Measurements from ENCODE around the gene DLG2. TPM values are rescaled to one million over a fixed set of nuclear protein-coding genes. Genes with fewer than 3 reads are reported as not detected.

The DLG2 gene
- total and polyA plus RNA-seq, 2 of the 8 experiments (the other 6 are each of a cell fraction or from before 2014, with no cell fraction given): 1.7 to 14.3 TPM

DNA sequence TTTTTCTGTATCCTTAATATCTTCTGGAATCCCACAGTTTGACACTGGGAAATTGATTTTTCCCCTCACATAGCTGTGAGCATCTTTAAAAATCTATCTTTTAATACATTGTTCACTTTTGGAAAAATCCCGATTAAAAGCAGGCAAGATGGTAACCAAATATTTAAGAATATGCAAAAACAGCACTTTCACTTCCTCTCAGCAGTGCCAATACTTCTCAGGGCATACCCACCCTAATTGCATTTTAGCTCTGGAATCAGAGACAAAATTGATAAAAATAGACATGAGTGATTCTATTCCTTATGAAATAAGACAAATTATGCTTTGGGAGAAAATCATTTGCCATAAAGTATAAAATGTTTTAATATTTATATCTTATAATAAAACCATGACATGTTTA lies 2172.5 kb downstream of the DLG2 start:
- Histone ChIP-seq H4K20me1 (replicated peaks in 1 of 2; ENCODE audit: control insufficient read depth in 1 of 2, insufficient read depth in 2 of 2, low read length in 2 of 2) (no peaks in the 10 kb centered on the region), H3K36me3 (ENCODE audit: control insufficient read depth in 2 of 4, insufficient read depth in 4 of 4, low read length in 3 of 4) (no peaks in the 10 kb centered on the region), H3K27me3 (replicated peaks in 1 of 4; ENCODE audit: control insufficient read depth in 3 of 4, extremely low read depth in 1 of 4, insufficient read depth in 3 of 4, low read length in 3 of 4) (no peaks in the 10 kb centered on the region), H3K56ac (replicated peaks; ENCODE audit: insufficient read length, low read depth, low read length) (no peak overlapping the region), H3K9me3 (ENCODE audit: insufficient read depth in 2 of 2, low read depth in 1 of 2, low read length in 1 of 2) (no peaks in the 10 kb centered on the region), H4K8ac (ENCODE audit: extremely low read depth, insufficient read depth, low read length) (no peak overlapping the region), H3K4me3 (ENCODE audit: extremely low read depth in 1 of 4, insufficient read depth in 2 of 4, low read depth in 3 of 4, low read length in 4 of 4) (no peak overlapping the region), H2AK5ac (ENCODE audit: low read depth, low read length) (no peak overlapping the region), H3K23me2 (ENCODE audit: low read depth, low read length) (no peaks in the 10 kb centered on the region; the same call in 1 of the 2 replicates), H4K91ac (replicated peaks; ENCODE audit: insufficient read length, low read length) (no peak overlapping the region), H2BK12ac (ENCODE audit: low read depth, low read length) (no peak overlapping the region), H2BK120ac (replicated peaks; ENCODE audit: low read depth, low read length) (no peak overlapping the region), H3K79me1 (ENCODE audit: low read depth, low read length) (no peaks in the 10 kb centered on the region), H3K18ac (ENCODE audit: extremely low read depth, low read length) (no peak overlapping the region), H4K5ac (ENCODE audit: insufficient read length, low read depth, low read length) (no peak overlapping the region), H2BK15ac (ENCODE audit: low read length) (no peak overlapping the region), H2BK5ac (ENCODE audit: low read depth, low read length) (no peak overlapping the region), H3K9ac (replicated peaks in 1 of 4; ENCODE audit: extremely low read depth in 1 of 4, low read depth in 3 of 4, low read length in 3 of 4) (no peak overlapping the region), H2AFZ (ENCODE audit: low read length) (no peak overlapping the region), H3K4me1 (replicated peaks in 1 of 4; ENCODE audit: control insufficient read depth in 3 of 4, insufficient read depth in 4 of 4, low read length in 3 of 4) (peaks cover 0 to 2% (median 1%) of the 10 kb centered on the region in 4 experiments; a peak in 2 of 7 replicates), H3K4ac (replicated peaks; ENCODE audit: insufficient read length, low read depth, low read length) (no peak overlapping the region), H3K23ac (ENCODE audit: insufficient read length) (no peak overlapping the region), H3K79me2 (ENCODE audit: control insufficient read depth in 1 of 2, insufficient read depth in 2 of 2, low read length in 2 of 2) (no peaks in the 10 kb centered on the region), H2BK20ac (ENCODE audit: low read length) (no peak overlapping the region), H3K27ac (ENCODE audit: low read depth, low read length) (no peak overlapping the region), H3K4me2 (ENCODE audit: insufficient read depth in 1 of 2, low read depth in 2 of 2, low read length in 2 of 2) (no peak overlapping the region), H3K14ac (ENCODE audit: insufficient read length) (no peak overlapping the region)
- FAIRE-seq: no peak
- DNase-seq (ENCODE audit: low read depth in 1 of 2, low spot score in 2 of 2): no peak
- 95% methylated on average over 1 of the region's 1 CpG; no CpG with 5 or more reads in 1 of the 2 experiments for WGBS, 2 experiments (ENCODE audit: extremely low coverage in 1 of 2, insufficient coverage in 1 of 2, insufficient read length in 1 of 2, insufficient replicate concordance in 2 of 2, low coverage in 1 of 2, low lambda C conversion rate in 2 of 2, missing lambda C conversion rate in 1 of 2)
- no peak for TF ChIP-seq BCL11A (IDR thresholded peaks at IDR 0.05; ENCODE audit: low read depth in 2 of 2, low read length in 2 of 2)
- POLR2A ChIA-PET (ENCODE audit: partially characterized antibody): no interaction called here
- CTCF ChIA-PET (ENCODE audit: partially characterized antibody): interaction anchor here (1.4 to 2.0 kb wide), 3 partner anchors 11 to 361 kb away, joined by 3 to 4 read pairs (median 3); no protein-coding TSS in a partner anchor
